ENCODE measurements around the gene FOXL1. TPM values are rescaled to one million over a fixed set of nuclear protein-coding genes. Genes with fewer than 3 reads are reported as not detected.

FOXL1 gene
- total RNA-seq, 1 experiment from 2014 or later, result 1.5 TPM

DNA sequence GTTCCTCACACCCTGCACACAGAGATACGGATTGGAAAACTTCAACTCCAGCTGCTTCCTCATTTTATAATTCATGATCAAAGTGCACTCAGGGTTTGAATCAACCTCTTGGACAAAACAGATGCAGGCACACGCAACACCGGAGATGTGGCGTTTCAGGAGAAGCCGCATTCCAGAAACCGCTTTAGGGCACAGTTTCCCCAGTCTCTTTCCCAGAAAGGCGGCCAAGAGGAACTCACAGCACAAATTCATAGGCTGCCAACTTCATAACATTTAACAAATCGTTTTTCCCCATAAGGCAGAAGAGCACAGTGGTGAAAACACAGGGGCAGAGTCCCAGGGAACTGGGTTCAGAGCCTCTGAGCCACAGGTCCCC, 31.7 kb upstream of the FOXL1 start:
- in situ Hi-C loops (cut with HindIII; ENCODE audit: low sequenced_read_pairs), result no loop called here
- DNase-seq (ENCODE audit: low spot score), result no peak

DNA sequence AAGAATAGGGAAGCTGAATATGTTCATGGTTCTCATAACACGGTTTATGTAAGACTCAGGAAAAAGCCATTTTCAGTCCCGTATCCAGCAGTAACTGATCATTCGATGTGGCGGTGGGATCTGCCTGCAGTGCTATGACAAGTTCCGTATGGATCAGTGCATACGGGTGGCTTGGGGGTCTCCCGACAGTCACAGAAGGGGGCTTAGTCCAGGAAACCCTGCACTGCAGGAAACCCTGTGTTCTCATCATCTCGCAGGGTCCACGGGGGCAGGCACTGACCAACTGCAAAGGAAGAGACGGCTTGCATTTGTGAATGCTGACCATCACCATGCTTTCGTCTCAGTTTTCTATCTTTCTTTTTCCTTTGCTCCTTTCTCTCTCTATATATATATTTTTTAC, 31.1 kb upstream of the FOXL1 start:
- in situ Hi-C loops (cut with HindIII; ENCODE audit: low sequenced_read_pairs), result no loop called here
- DNase-seq (ENCODE audit: low spot score), result no peak

DNA sequence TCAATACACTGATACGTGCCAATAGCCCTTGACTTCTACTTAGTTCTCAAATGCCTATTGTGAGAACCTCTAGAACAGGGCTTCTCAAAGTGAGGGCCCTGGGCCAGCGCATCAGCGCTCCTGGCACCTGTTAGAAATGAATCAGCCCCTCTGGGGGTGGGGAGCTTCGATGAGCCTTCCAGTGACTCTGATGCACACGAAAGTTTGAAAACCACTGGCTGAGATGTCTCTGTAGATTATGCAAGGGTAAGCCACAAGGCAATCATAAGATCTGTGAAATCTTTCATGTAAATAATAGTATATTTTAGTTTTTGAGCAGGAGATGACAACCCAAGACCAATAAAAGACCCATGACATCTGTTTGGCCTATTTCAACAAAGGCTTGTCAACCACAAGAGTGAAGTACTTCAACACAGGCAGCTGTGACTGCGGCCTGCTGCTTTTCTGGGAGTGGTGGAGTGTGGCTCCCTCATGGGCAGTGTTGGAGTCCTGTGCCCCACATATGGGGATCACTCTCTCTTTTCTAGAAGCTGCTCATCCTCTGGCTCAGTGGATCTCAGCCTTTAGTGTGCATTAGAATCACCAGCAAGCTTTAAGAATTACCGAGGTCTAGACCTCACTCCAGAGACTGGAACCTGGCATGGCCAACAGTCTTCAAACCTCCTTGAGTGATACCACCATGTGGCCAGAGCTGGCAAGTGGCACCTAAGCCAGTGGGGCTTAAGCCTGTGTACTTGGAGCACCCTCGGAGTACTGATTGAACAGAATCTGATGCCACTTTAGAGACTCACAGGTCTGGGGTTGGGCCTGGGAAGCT, 29.1 kb upstream of the FOXL1 start:
- in situ Hi-C loops (cut with HindIII; ENCODE audit: low sequenced_read_pairs), result no loop called here
- DNase-seq (ENCODE audit: low spot score), result no peak

DNA sequence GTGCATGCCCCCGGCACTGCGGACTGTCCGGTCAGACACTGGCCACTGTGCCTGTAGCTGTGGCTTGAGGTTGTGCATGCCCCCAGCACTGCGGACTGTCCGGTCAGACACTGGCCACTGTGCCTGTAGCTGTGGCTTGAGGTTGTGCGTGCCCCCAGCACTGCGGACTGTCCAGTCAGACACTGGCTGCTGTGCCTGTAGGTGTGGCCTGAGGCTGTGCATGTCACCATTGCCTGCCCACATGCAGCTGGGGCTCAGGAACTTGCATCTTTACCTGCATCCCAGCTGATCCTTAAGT, 28.5 kb upstream of the FOXL1 start:
- in situ Hi-C loops (cut with HindIII; ENCODE audit: low sequenced_read_pairs), result no loop called here
- no peak for DNase-seq (ENCODE audit: low spot score)

DNA sequence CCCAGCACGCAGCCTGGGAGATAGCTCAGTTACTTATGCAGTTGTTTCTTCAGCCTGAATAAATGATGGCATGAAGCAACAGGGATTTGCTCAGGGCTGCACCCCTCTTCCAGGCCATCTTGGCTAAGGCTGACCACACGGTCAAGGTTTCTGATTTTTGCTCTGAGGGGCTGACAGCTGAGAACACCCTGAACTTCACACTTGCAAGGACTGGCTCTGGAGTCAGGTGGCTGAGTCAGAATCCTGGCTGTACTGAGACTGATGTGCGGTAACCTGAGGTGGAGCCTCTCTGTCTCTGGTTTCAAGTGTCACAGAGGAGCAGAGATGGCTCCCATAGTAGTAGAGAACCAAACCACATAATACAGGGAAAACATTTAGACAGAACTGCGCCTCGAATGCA, 28.1 kb upstream of the FOXL1 start:
- no peak for DNase-seq (ENCODE audit: low spot score)
- in situ Hi-C loops (cut with HindIII; ENCODE audit: low sequenced_read_pairs), result no loop called here

DNA sequence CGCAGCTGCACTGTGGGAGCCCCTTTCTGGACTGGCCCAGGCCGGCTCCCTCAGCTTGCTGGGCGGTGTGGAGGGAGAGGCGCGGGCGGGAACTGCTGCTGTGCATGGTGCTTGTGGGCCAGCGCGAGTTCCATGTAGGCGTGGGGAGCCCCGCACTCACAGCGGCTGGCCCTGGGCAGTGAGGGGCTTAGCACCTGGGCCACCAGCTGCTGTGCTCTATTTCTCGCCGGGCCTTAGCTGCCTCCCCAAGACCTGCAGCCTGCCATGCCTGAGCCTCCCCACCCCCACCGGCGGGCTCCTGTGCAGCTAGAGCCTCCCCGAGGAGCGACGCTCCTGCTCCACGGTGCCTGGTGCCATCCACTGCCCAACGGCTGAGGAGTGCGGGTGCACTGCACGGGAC, 25.0 kb upstream of the FOXL1 start:
- in situ Hi-C loops (cut with HindIII; ENCODE audit: low sequenced_read_pairs), result no loop called here
- DNase-seq (ENCODE audit: low spot score), result no peak

DNA sequence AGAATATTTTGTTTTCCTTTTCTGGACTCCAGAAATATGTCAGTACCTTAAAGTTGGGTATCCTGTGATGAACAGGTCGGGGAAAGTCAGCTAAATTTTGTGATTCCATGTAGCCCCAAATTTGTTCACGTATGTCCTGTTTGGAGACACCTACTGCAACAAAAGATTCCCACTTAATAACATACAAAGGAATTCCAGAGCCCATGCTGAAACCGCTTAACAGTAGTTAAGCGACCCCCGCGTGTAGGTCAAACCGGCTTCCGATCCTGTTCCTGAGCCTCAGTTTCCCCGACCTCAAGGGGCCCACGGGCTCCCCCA, 23.8 kb upstream of the FOXL1 start:
- peak; percentile 30 for DNase-seq (ENCODE audit: low spot score)
- in situ Hi-C loops (cut with HindIII; ENCODE audit: low sequenced_read_pairs), result no loop called here

DNA sequence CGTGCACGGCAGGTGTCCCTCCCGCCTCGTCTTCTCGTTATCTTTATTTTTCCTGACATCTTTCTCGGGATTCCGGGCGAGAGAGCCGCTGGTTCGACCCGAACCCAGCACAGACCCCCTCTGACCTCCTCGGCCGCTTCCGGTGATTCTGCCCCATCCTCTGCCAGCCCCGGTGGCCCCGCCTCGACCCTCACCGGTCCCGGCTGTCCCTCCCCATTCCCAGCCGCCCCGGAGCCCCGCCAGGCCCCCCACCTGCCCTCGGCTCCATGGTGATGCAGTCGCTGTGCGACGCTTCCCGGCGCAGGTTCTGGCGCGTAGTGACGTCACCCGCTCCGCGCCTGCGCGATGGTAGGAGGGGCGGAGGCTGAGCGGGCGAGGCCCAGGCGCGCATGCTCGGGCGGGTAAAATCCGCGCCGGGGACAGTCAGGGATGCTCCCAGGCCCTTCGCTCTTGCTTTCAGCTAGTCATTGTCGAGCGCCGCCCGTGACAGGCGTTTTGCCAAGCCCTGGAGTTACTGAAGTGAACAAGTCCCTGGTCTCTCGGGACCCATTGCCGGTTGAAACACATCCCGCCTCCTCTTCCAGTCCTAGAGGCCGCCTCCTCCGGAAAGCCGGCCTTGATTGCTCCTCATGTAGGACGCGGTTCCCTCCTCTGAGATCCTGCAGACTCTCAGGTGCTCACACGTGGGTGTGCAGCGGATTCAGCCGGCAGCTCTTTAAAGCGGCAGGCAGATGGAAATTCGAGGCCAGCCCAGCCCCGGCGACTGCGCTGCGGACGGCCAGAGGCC, 23.2 kb upstream of the FOXL1 start, which contains the start of gene MTHFSD:
MTHFSD (minus strand) TSS at position 319 of the 787 bp plus-strand sequence; CDS start at position 268, 51 bp downstream.
- in situ Hi-C loops (cut with HindIII; ENCODE audit: low sequenced_read_pairs), result no loop called here

DNA sequence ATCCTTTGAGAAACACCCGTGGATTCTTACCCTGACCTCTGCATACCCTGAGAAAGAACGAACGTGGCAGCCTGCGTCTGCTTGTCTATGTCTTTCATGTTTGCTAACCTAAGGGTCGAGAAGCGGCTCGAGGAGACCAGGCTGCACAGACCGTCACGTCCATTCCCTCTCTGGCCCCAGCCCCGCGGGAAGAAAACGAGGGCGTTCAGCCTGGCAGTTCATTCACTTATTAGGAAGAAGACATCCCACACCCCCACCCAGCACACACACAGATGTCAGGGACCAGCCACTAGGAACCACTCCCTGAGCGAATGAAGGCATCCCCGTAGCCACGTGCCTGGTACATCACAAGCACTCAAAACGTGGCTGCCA, 22.7 kb upstream of the FOXL1 start:
- in situ Hi-C loops (cut with HindIII; ENCODE audit: low sequenced_read_pairs), result no loop called here
- DNase-seq (ENCODE audit: low spot score), result no peak

More for the DNA sequence above, 23.2 kb upstream of the FOXL1 start, which contains the start of gene MTHFSD:
- peak; percentile 85 for DNase-seq (ENCODE audit: low spot score)

DNA sequence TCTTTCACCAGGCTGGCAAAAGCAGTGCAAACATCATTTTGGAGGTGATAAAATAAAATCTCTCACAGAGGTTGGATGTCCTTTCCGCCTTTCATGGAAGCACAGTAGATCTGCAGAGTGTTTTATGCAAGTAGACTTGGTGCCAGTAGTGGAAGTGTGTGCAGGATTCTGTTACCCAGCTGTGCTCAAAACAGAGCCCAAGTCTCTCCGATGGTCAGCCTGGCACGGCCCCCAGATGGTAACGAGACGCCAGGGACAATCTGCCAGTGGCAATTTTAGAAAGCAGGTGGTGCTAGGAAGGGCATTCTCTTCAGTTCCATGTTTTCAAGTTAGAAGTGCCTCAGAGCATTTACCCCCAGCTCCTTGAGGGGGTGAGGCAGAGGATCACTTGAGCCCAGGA, 21.8 kb upstream of the FOXL1 start:
- in situ Hi-C loops (cut with HindIII; ENCODE audit: low sequenced_read_pairs), result no loop called here
- DNase-seq (ENCODE audit: low spot score), result no peak

DNA sequence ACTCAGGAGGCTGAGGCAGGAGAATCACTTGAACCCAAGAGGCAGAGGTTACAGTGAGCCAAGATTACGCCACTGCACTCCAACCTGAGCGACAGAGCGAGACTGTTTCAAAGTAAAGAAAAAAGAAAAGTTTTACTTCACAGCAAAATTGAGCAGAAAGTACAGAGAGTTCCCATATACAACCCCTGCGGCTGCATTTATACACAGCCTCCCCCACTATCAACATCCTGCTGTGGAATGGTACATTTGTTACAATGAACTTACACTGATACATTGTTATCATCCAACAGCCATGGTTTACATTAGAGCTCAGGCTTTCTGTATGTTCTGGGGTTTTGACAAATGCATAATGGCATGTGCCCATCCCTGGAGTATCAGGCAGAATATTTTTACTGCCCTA, 20.8 kb upstream of the FOXL1 start:
- in situ Hi-C loops (cut with HindIII; ENCODE audit: low sequenced_read_pairs), result no loop called here
- no peak for DNase-seq (ENCODE audit: low spot score)

DNA sequence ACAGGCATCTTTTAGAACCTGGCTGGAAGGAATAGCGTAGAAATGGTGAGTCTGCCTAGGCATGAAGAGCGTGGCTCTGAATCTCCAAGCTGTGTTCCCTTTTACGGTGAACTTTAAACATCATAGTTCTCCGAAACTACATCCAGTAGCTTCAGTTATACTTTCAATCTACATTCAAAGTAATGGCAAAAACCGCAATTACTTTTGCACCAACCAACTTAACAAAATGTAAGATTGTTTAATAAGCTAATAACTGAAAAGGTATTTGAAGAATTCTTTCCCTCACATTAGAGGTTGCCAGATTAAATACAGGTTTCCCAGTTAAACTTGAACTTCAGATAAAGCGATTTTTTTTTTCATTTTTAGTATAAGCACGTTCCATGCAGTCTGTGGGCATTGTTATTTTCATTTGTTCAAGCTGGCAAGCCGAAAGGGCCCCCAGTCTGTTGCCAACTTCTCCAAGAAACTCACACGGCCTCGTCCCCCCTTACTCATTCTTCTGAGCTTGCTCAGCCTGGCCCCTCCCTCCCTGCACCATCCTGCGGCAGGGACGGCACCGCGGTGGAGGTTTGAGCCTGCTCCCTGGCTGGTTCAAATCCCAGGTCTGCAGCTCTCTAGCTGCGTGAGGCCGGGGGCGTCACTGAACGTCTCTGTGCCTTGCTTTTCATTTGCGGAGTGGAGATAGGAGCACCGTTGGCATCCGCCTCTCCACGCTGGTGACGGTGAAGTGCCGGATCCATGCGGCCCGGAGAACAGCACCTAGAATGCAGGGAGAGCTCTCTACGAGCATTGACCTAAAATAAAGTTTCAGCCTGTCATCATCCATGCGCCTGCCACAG, 19.8 kb upstream of the FOXL1 start:
- in situ Hi-C loops (cut with HindIII; ENCODE audit: low sequenced_read_pairs), result no loop called here
- DNase-seq (ENCODE audit: low spot score), result no peak

DNA sequence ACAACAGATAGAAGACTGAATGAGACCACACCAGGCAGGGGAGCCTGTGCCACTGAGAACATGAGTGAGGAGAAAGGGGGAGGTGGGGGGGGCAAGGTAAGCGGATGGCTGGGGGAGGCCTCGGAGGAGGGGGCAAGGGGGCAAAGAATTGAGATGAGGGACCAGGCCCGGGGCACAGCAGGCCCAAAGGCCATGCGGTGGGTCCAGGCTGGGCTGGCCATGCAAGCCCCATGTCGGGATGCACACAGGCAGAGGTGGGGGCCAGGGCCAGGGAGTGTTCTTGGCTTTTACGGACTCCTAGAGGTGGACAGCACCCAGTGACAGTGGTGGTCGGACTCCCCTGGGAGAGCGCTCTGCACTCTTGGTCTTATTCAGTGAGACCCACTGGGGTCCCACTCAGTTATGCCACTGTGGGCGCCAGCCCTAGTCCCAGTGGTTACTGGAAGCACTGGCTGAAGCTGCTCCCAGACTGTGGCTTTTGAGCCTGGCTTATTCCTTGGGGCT, 18.5 kb upstream of the FOXL1 start:
- in situ Hi-C loops (cut with HindIII; ENCODE audit: low sequenced_read_pairs), result no loop called here
- no peak for DNase-seq (ENCODE audit: low spot score)

DNA sequence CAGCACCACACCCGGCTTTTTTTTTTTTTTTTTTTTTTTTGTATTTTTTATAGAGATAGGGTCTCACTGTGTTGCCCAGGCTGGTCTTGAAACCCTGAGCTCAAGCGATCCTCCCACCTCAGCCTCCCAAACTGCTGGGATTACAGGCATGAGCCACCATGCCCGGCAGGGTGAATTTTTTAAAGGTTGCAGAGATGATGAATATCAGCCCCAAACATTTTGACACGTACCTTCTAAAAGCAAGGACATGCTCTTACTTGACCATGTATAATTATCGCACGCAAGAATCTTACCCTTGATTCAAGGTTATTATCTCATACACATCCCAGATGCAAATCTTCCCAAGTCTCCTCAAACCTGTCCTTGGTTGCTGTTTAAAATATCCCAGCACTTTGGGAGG, 16.0 kb upstream of the FOXL1 start:
- in situ Hi-C loops (cut with HindIII; ENCODE audit: low sequenced_read_pairs), result no loop called here
- no peak for DNase-seq (ENCODE audit: low spot score)

DNA sequence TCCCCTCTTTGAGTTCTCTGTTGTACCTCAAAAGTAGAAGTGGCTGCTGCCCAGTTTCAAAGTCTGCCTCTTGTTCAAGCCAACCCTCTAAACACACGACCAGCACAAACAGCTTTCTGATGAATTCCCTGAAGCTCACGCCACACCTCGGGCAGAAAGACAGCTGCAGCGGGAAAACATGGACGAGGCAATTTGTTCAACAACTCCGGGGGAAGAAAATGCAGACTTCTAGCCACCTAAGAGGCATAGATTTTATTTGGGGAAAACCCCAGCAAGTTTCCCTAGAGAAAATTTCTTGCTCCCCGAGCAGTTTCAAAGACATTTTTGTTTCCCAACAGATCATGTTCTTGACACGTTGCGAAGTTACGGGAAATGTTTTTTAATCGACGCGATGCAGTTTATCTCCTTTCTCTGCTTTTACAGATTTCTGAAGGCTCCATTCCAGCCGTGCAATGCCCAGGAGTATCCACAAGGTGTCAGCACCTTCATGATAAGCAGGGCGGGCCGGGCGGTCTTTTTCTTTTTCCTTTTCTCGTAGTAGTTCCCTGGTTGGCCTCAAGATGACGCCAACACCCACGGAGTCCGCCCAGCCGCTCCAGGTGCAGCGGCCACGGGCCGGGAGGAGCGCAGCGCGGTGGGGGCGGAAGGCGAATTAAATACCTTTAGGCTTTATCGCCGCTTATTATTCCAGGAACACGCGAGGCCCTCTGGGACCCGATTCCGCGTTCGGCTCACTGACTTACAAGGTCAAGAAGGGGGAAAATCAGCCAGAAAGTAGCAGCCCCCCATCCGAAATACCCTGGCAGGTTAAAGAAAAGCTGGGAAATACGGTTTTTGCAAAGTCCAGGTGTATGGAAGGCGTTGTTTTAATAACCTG, 14.6 kb upstream of the FOXL1 start:
- DNase-seq (ENCODE audit: low spot score), result peak; percentile 93
- in situ Hi-C loops (cut with HindIII; ENCODE audit: low sequenced_read_pairs), result no loop called here

DNA sequence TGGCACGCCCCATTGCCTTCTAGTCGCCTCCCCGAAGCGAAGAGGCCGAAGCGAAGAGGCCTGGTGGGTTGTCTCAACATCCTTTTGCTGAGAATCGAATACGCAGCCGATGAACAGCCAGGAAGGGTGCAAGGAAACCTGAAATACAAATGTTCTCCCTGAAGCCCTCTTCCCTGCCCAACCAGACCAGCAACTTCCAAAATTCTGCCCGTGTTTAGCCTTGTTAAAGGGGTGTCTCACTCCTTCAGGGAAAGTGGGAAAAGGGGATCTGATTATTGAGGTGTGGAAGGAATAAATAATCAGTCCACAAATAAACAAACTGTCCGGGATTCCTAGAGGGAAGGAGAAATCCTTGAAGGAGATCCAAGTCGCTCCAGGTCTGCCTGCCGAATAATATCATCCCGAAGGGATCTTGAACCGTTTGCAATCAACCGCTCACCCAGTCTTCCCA, 13.1 kb upstream of the FOXL1 start:
- in situ Hi-C loops (cut with HindIII; ENCODE audit: low sequenced_read_pairs), result no loop called here

DNA sequence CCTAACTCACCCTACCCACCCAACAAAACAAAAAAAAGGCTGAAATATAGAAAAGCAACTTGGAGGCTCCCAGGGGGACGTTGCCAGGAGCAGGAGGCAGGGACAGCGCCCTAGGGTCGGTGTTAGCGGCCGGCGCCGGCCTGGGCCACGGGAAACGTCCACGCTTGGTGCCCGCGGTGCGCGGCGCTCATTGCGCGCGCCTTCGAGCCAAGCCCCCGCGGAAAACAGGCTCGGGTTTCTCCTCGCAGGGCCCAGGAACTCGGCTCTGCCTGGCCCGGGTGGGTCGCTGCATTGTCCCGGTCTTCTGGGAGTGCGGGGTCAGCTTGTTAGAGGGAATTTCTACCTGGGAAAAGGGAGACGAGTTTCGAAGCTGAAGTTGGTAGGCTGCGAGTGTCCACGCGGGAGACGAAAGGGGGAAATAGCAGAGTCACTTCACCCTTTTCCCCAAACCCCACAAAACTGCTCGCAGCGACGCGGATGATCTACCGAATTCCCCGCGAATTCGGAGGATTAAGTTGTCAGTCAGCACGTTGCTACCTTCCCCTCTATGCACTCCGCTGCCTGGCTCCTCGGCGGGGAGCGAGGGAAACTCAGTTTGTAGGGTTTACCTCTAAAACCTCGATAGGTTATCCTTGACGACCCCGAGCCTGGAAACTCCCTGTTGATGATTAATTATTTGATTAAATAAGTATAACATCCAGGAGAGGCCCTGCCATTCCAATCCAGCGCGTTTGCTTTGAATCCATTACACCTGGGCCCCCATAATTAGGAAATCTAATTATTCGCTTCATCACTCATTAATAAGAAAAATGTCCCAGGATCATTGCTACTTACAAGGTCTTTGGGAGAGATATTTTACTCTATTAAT, 12.5 kb upstream of the FOXL1 start:
- in situ Hi-C loops (cut with HindIII; ENCODE audit: low sequenced_read_pairs), result no loop called here
- no peak for DNase-seq (ENCODE audit: low spot score)

More for the DNA sequence above, 13.1 kb upstream of the FOXL1 start:
- no peak for DNase-seq (ENCODE audit: low spot score)

DNA sequence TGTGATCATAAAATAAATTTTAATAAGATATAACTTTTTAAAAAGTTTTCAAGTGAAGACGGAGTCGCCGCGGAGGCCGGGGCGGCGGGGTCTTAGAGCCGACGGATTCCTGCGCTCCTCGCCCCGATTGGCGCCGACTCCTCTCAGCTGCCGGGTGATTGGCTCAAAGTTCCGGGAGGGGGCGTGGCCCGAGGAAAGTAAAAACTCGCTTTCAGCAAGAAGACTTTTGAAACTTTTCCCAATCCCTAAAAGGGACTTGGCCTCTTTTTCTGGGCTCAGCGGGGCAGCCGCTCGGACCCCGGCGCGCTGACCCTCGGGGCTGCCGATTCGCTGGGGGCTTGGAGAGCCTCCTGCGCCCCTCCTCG, 11.8 kb upstream of the FOXL1 start, which contains the start of gene FOXC2:
FOXC2 (plus strand) TSS at position 229 of the 365 bp plus-strand sequence. CDS start 507 bp downstream, outside the sequence.
- in situ Hi-C loops (cut with HindIII; ENCODE audit: low sequenced_read_pairs), result no loop called here
- DNase-seq (ENCODE audit: low spot score), result peak; percentile 41

Measured in G401 (cell line).